Pancreas (tissue), 10 donors: ENCODE measurements around the gene MT1A. TPM values are rescaled to one million over a fixed set of nuclear protein-coding genes. Genes with fewer than 3 reads are reported as not detected.

Source experiments
- ATAC-seq, 4 donors: fragments of 200-7000 bp; cut with Tn5 transposase; one replicate each; pipeline versions ENCODE4 v1.8.0 to v1.9.1; 2020; ENCODE audit warnings: mild to moderate bottlenecking in 4 of 4, moderate library complexity in 4 of 4
- DNase-seq, 6 donors: peaks; one replicate each; pipeline ENCODE4 v3.0.0-alpha.2; 2020
- FAIRE-seq: peaks from 2 replicates; lab custom pipeline; 2012; peaks lifted over from hg19 to GRCh38; lab: Jason Lieb, UNC
- H3K27ac ChIP-seq, 4 donors: fragments of 200-600 bp; sonication (generic); 1 replicate in 3 of 4; 2 replicates in 1 of 4; pipeline versions ENCODE4 v1.5.0 to v1.8.0; 2020
- H3K27me3 ChIP-seq, 4 donors: fragments of 200-600 bp; one replicate each; pipeline ENCODE4 v1.8.0; 2021
- H3K36me3 ChIP-seq, 3 donors: fragments of 200-600 bp; sonication (generic) in 1 of 3; one replicate each; pipeline versions ENCODE4 v1.5.0 to v1.8.0; 2020 to 2021
- H3K4me1 ChIP-seq, 3 donors: fragments of 200-600 bp; one replicate each; pipeline ENCODE4 v1.8.0; 2021
- H3K4me3 ChIP-seq, 4 donors: fragments of 200-600 bp; sonication (generic) in 2 of 4; one replicate each; pipeline versions ENCODE4 v1.5.0 to v1.8.0; 2020 to 2021
- H3K9me3 ChIP-seq, 4 donors: fragments of 200-600 bp; one replicate each; pipeline ENCODE4 v1.8.0; 2021
- WGBS, 2 donors: extraction: QIAGEN DNeasy Blood & Tissue Kit; methylation state at CpG; one replicate each; pipeline ENCODE4 v1.1.7; 2013; 5-methylcytosine and 5-hydroxymethylcytosine counted together
- intact Hi-C, 3 donors: fragments of 100-400 bp; cut with DNase I; formaldehyde crosslinking; loops; one replicate each; pipeline versions ENCODE4 v1.11.1 to v1.14.2; 2022
- polyA plus RNA-seq, 2 donors: library from polyadenylated mRNA; stranded (reverse); fragments of 200-250 nt; gene quantifications; one replicate each; pipeline ENCODE4 v1.2.3, GENCODE V29; 2013
- total RNA-seq, 6 donors: library from RNA; stranded (reverse); fragmentation: NEBNext Ultra II Directional in 4 of 6; extraction: Animal tissue kit (Norgen Biotek cat#: 25700) in 4 of 6; gene quantifications; one replicate each; pipeline versions ENCODE4 v1.2.1 to v1.2.4, GENCODE V29; 2021 to 2023
- TF ChIP-seq, protein P1 (sequence below), 4 donors: fragments of 200-600 bp; sonication (generic) in 3 of 4; IDR thresholded peaks; one replicate each; pipeline versions ENCODE4 v1.5.0 to v1.8.0; 2021; ENCODE audit warnings: antibody characterized with exemption in 4 of 4
- donor health status: healthy with polysubstance abuse.
- donor health status: DM: no; HTN: no; CAD: no; lungs with moderate emphysema.
- donor health status: DM: no; HTN: no; CAD: no.
- donor health status: control.
- donor health status: control.
- donor health status: Bipolar disorder and iron deficiency.
- donor health status: DM: yes; HTN: yes; CAD: no.
- donor health status: DM: no; HTN: no; CAD: no.
- donor health status: DM: no; HTN: no; CAD: no.
- donor health status: DM: yes; HTN: yes; CAD: no.

The MT1A gene
- total and polyA plus RNA-seq, 8 donors: 1.6 to 66.7 (median 4.4) TPM

GRCh38 chr16:56615353-56615752, 23.1 kb upstream of the MT1A start:
- H3K27me3 ChIP-seq: no peaks in the 10 kb centered on the region
- FAIRE-seq (no peak), ATAC-seq (no peak), DNase-seq (no peak)
- peaks cover 3 to 22% (median 6%) of the 10 kb centered on the region in 3 donors for H3K4me1 ChIP-seq
- no peak overlapping the region for H3K4me3 ChIP-seq
- H3K27ac ChIP-seq: no peak overlapping the region
- TF ChIP-seq, protein P1, sequence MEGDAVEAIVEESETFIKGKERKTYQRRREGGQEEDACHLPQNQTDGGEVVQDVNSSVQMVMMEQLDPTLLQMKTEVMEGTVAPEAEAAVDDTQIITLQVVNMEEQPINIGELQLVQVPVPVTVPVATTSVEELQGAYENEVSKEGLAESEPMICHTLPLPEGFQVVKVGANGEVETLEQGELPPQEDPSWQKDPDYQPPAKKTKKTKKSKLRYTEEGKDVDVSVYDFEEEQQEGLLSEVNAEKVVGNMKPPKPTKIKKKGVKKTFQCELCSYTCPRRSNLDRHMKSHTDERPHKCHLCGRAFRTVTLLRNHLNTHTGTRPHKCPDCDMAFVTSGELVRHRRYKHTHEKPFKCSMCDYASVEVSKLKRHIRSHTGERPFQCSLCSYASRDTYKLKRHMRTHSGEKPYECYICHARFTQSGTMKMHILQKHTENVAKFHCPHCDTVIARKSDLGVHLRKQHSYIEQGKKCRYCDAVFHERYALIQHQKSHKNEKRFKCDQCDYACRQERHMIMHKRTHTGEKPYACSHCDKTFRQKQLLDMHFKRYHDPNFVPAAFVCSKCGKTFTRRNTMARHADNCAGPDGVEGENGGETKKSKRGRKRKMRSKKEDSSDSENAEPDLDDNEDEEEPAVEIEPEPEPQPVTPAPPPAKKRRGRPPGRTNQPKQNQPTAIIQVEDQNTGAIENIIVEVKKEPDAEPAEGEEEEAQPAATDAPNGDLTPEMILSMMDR (IDR thresholded peaks at IDR 0.05): no peak
- H3K36me3 ChIP-seq: no peaks in the 10 kb centered on the region
- H3K9me3 ChIP-seq: no peaks in the 10 kb centered on the region
- 40 to 47% methylated on average over 3 of the region's 3 CpGs for WGBS, 2 donors
- intact Hi-C loops: no loop called here

GRCh38 chr16:56616608-56617211, 21.8 kb upstream of the MT1A start:
- no peaks in the 10 kb centered on the region for H3K36me3 ChIP-seq
- ATAC-seq (peak in 3 of 4 donors; percentile 21 to 37 (median 29)), DNase-seq (no peak), FAIRE-seq (no peak)
- intact Hi-C loops: no loop called here
- peaks cover 3 to 19% (median 6%) of the 10 kb centered on the region in 3 donors for H3K4me1 ChIP-seq
- H3K9me3 ChIP-seq: no peaks in the 10 kb centered on the region
- WGBS, 2 donors: 52 to 55% methylated on average over 23 of the region's 23 CpGs
- TF ChIP-seq, protein P1 (IDR thresholded peaks at IDR 0.05): no peak
- H3K27ac ChIP-seq: peak overlapping the region; percentile 15 to 66 (median 46)
- peak overlapping the region; percentile 16 to 55 (median 30) for H3K4me3 ChIP-seq
- H3K27me3 ChIP-seq: no peaks in the 10 kb centered on the region

DNA sequence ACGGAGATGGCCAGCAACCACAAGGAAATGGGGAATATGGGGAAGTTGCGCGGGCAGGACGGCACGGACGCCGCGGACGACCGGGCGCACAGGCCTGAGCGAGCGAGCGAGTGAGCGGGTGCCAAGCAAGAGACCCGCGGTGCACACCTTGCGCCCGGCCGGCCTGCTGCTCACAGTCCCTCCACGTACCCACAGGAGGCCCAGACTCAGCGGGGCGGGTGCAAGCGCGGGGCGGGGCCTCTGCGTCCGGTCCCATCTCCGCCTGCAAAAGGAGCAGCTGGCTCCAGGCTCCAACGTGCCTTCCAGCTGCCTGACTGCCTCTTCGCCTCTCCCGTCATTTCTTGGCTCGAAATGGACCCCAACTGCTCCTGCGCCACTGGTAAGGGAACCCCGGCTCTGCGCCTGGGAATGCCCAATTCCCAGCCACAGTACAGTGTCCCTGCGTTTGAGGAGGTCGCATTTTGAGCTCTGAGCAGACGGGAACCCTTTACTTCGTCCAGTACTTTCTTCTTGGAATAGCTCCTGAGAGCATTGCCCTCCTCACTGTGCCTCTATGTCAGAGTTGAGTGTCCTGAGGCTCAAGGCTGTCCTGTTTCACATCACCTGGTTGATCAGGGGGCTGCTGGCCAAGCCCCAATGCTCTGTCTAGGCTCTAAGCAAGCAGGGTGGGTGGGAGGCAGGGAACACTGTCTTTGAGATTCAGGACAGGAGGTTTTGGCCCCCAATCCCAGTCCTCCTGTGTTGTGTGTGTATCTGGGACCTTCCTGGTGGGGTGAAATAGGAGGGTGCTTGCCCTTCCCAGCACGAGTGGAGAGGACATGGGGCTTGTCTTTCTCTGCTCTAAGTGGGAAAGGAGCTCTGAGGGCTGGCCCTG, 21.0 kb upstream of the MT1A start:
- TF ChIP-seq, protein P1 (IDR thresholded peaks at IDR 0.05): no peak
- Histone ChIP-seq H3K27me3 (no peaks in the 10 kb centered on the region), H3K27ac (peak overlapping the region; percentile 15 to 66 (median 46)), H3K4me3 (peak overlapping the region; percentile 16 to 55 (median 30)), H3K9me3 (no peaks in the 10 kb centered on the region), H3K4me1 (peaks cover 3 to 19% (median 6%) of the 10 kb centered on the region in 3 donors), H3K36me3 (no peaks in the 10 kb centered on the region)
- peak; percentile 92 to 97 (median 96) for ATAC-seq
- DNase-seq: peak; percentile 84 to 93 (median 88)
- 1 to 4% methylated on average over 40 of the region's 41 CpGs for WGBS, 2 donors
- no peak for FAIRE-seq
- intact Hi-C loops: no loop called here

- peak in 2 of 4 donors; percentile 5 to 6 for ATAC-seq
- no peak overlapping the region for H3K27ac ChIP-seq
- H3K4me3 ChIP-seq: peak overlapping the region in 1 of 4 donors; percentile 55
- no peaks in the 10 kb centered on the region for H3K36me3 ChIP-seq
- 47 to 51% methylated on average over 6 of the region's 6 CpGs for WGBS, 2 donors
- DNase-seq: peak in 1 of 6 donors; percentile 12
- TF ChIP-seq, protein P1 (IDR thresholded peaks at IDR 0.05): no peak
- intact Hi-C loops: no loop called here
- H3K27me3 ChIP-seq: no peaks in the 10 kb centered on the region
- no peak for FAIRE-seq
- peaks cover 3 to 19% (median 6%) of the 10 kb centered on the region in 3 donors for H3K4me1 ChIP-seq
- H3K9me3 ChIP-seq: no peaks in the 10 kb centered on the region
Measured at GRCh38 chr16:56618138-56618537, 20.3 kb upstream of the MT1A start.
